ENCODE results near the gene MYO10. TPM values are rescaled to one million over a fixed set of nuclear protein-coding genes. Genes with fewer than 3 reads are reported as not detected.
"Not testable (repeated sequence)": the region's sequence is repeated elsewhere in the genome, so short reads cannot be mapped to it uniquely, and the experiment has no call there.

The MYO10 gene
- total RNA-seq, 1 donor from 2014 or later, result 46.1 TPM

DNA sequence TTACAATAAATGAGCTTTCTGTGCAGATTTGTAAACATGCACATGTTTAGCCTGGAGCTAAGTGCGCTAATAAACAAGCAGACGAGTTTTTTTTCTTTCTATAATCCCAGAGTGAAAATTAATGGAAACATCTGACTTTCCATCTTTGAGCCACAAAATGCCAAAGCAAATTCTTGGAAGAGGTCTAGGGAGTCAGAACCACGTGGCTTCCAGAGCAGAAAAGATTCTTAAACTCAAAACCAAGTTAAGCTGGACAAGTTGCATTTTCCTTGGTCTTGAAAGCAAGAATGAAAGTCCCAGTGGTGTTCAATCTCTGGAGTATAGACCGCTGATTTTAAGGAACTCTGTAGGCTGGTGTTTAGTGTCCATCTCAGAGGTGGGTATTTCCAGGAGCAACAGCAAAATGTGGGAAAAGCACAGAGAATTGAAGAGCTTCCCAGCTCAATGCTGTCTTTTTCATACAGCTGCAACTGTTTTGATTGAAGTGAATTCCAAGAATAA, 71.4 kb downstream of the MYO10 start:
- DNase-seq (ENCODE audit: low read depth in 2 of 2), result no peak

DNA sequence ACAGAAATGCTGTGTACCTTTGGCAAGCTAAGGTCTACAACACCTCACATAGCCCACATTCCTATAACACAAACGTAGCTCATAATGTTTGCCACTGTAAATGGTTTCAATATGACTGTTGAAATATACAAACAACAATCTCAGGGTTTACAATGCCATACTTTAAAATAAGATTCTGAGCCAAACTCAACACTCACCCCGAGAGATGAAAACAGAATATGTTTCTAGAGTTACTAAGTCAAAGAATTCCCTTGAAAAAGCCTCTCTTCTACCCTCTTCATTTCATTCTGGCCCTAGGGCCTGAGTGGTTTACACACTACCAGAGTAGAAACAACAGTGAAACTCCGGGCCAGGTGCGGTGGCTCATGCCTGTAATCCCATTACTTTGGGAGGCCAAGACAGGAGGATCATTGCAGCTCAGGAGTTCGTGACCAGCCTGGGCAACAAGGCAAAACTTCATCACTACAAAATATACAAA, 72.6 kb downstream of the MYO10 start:
- no peak for DNase-seq (ENCODE audit: low read depth in 2 of 2)

DNA sequence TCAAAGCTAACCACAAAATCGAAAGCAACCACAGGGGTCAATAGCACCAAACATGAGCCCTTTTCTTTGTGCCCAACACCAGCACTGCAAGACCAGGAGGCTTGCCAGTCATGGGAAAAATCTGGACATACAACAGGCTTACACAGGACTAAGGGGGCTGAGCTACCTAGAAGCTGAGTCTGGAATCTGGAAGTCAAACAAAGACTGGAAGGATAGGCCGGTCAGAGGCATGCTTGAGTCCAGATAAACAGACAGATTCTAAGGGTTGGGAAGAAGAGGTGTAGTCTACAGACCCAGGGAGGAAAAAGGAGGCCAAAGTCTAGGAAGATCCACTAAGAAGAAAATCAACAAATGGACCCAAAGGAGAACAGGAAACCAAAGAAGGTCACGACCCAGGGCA, 73.3 kb downstream of the MYO10 start:
- DNase-seq (ENCODE audit: low read depth in 2 of 2), result no peak

DNA sequence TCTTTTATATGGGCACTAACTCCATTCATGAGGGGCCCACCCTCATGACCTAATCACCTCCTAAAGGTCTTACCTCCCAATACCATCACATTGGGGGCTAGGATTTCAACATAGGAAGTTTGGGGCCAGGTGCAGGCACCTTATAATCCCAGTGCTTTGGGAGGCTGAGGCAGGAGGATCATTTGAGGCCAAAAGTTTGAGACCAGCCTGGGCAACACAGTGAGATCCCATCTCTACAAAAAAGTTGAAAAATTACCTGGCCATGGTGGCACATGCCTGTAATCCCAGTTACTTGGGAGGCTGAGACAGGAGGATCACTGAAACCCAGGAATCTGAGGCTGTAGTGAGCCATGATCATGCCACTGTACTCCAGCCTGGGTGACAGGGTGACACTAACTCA, 76.7 kb downstream of the MYO10 start:
- DNase-seq (ENCODE audit: low read depth in 2 of 2), result no peak

DNA sequence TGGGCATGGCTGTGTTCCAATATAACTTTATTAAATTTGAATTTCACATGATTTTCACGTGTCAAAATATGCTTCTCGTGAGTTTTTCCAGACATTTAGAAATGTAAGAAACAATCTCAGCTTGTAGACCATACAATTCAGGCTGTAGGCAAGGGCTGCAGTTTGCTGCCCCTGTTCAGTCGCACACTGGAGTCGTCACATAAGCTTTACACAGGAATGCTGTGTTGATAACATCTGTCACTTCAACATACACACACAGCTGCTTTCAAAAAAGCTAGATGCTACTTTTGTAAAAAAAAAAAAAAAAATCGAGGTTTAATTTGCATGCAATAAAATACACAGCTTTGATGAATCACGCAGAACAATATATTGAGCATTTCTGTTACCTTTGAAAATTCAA, 77.9 kb downstream of the MYO10 start:
- no peak for DNase-seq (ENCODE audit: low read depth in 2 of 2)

DNA sequence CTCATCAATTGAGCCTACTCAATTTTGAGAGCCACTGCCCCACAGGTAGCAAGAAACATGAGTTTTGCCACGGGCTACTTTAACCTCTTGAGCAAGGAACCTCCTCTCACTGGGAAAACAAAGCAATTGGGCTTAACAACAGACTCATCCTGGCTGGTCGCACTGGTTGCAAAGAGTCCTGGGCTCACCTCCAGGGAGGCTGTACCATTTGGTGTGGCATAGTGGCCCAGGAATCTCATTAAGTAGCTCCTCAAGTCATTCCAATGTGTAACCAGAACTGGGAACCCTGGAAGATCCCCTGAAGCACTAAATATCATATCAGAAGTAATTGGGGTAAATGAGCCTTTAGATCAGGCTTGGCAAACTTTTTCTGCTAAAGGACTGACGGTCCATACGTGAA, 78.5 kb downstream of the MYO10 start:
- no peak for DNase-seq (ENCODE audit: low read depth in 2 of 2)

DNA sequence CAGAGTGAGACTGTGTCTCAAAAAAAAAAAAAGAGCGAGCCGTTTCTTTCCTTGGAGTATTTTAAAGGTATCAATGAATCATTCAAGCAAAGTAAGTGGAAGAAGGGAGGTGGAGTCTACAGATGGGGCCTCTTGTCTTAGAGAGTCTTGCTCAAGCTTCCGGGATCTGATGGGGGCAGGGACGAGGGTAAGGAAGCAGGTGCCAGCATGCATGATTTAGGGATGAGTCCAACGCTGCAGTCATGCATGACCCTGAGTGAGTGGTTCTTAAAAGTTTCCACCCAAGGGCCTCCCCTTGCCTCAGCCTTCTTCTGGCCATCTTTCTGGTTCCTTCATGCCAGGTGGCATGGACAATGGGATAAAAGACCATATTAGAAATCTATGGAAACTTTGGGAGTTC, 79.6 kb downstream of the MYO10 start:
- no peak for DNase-seq (ENCODE audit: low read depth in 2 of 2)

DNA sequence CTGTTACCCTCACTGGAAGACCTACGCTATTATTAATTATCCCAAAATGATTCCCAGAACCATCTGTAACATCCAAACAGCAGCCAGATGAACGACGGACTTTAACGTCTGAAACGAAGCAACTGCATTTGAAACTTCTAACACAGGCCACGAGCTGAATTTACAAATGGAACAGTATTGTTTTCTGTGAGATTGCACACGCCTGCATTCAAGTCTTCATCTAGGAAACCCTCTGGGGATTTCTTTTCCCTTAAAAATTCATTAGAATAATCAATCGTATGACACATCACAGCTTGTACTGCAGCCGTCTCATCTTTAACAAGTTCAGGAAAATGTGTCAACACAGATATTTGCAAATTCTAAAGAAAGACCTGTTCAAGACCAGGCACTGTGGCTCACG, 80.2 kb downstream of the MYO10 start:
- DNase-seq (ENCODE audit: low read depth in 2 of 2), result no peak

DNA sequence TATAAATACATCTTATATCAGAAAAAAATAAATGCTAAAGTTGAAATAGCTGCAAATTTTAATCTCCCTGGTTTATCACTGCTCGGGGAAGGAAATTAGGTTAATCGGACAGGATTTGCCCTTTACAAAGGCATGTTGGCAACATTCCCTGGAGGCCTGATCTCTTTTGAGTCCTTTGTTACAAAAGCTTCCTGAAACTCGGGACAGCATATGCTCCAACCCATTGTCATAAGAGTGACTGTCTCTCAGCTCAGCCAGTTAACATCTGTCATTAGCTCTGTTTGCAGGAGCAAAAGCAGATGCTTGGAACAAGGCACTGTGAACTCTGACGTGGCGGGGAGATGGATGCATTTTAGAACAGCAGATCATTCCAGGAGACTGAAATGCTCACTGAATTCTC, 80.6 kb downstream of the MYO10 start:
- DNase-seq (ENCODE audit: low read depth in 2 of 2), result peak; percentile 91 to 93

DNA sequence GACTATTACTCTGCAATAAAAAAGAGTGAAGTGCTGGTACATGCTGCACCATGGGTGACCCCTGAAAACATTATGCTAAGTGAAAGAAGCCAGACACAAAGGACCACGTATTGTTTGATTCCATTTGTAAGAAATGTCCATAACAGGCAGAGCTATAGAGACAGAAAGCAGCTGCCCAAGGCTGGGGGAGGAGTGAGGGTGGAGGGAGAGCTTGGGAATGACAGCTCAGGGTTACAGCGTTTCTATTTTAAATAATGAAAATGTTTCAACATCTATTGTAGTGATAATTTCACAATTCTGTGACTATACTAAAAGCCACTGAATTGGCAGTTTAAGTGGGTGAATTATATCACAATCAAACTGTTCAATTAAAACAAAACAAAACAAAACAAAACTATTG, 81.7 kb downstream of the MYO10 start:
- DNase-seq (ENCODE audit: low read depth in 2 of 2), result no peak

DNA sequence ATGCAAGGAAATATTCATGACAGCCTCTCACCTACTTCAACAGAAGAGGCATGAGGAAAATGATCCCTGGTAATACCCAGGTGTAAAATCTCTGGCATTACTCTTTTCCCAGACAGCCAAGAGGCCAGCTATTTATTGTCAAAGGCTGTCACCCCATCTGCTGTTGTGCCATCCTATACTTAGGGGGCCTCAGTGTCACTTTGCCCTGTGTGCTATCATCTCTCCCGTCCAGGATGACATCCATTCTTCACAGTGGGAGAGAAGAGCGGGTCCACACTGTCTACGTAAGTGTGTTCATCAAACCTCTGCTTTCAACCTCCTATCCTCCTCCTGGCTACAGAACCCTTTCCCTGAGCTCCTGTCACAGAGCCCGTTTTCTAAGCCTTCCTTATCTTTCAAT, 82.6 kb downstream of the MYO10 start:
- no peak for DNase-seq (ENCODE audit: low read depth in 2 of 2)

DNA sequence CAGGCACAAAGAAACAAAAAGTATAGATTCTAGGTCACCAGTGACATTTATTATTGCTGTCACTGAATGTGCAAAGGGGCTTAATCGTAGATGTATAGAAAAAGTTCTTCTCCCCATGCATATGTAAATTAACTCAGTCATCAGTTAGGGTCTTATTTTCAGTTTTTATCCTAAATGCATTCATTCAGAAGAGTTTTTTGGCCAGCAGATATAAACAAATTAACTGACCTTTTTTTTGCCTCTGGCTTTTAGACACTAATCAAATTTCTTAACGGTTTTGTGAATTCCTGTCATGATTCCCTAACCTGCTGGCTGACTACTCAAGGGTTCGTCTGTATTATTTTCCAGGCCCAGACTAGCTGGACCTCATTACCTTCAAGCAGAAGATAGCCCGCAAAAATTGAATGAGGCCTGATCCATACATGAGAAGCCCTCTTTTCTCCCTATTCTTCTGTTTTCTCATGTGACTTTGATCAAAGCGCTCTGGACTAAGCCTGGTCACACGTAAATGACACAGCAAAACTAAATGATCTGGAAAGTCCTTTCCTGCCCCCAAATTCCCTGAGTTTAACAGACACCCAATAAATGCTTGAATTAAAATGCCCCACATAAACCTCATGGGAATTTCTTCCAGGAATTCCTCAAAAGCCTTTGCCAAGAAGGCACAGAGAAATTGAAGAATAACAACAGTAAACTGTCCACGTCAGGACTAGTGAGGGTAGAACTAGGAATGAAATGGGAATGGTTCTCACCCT, 83.7 kb downstream of the MYO10 start:
- no peak for DNase-seq (ENCODE audit: low read depth in 2 of 2)

DNA sequence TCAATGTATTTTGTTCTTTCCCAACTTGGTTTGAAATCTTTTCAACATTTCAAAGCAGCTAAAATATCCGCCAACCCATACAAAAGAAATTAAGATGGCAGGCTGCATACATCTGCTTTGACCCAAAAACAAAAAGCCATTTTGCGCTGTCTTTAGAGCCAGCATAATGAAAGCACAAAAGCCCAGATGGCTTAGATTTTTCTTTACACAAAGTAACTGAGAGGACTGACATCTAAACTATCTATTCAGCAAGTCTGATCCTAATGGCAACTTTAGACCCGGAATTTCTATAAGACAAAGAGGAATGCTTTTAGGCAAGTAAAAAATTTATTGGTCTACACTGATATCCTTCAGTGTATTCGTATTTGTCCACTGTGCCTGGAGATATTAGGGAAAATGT, 86.3 kb downstream of the MYO10 start:
- no peak for DNase-seq (ENCODE audit: low read depth in 2 of 2)

DNA sequence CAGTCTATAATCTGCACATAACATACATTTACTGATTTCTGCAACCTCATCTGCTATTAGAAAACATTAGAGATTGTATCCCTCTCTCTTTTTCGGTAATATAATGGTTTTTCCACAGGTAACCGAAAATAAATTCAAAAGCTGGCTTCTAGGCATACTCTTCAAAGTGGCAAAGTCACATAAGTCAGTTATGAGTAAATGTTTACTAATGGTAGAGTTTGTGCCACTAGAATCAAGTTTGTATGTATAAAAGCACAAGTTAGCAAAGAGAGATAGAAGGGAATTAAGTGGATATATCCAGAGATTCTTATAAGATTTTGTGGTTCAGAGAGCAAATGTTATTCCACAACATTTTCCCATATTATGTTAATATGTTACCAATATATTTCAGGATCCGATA, 86.9 kb downstream of the MYO10 start:
- DNase-seq (ENCODE audit: low read depth in 2 of 2), result no peak

DNA sequence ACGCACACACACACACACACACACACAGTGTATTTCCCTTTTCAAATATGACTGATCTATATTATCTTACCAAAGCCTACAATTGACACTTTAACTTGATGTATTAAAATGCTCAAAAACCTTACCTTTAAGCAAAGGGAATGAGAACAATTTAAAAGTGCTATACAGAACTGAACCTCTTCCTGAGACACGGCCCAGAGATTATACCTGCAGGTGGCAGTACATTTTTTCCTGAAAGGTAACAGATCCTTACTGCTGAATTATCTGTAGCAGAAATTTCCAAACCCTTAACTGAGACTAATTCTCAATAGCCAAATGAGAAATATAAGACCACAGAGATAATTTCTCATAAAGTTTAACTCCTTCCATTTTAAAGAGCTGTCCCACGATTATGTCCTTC, 91.1 kb downstream of the MYO10 start:
- no peak for DNase-seq (ENCODE audit: low read depth in 2 of 2)

DNA sequence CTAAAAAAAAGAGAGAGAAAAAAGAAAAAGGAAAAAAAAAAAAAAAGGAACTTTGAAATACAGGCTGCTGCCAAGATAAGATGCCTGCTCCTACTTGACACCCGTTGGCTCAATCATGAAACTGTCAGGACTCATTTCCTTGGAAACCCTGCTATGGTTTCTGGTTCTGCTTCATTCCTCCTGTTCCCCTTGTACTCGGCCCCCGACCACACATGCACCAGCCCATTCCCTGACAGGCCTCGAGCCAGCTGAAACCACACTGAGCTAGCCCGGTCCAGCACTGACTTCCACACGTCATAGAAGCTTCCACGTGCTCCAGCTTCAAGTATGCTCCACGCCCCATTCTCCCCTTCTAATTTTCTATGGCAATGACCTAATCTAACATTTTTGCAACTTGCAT, 93.2 kb downstream of the MYO10 start:
- DNase-seq (ENCODE audit: low read depth in 2 of 2), result no peak

DNA sequence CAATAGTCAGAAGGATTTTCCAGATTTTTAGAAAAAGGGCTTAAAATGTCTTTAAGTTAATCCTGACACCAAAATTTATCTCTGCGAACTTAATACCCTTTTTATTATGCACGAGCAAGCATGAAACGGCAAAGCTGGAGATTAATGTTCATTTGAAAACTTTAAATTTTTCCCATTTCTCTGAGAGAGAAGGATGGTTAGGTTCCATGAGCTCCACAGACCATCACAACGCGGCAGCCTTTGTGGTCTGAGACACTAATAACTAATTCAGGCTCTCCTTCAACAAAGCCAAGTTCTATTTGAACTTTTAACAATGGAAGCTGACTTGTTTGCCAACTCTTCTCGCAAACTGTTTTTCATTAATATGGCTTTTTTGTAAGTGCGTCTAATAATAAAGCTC, 94.7 kb downstream of the MYO10 start:
- no peak for DNase-seq (ENCODE audit: low read depth in 2 of 2)

DNA sequence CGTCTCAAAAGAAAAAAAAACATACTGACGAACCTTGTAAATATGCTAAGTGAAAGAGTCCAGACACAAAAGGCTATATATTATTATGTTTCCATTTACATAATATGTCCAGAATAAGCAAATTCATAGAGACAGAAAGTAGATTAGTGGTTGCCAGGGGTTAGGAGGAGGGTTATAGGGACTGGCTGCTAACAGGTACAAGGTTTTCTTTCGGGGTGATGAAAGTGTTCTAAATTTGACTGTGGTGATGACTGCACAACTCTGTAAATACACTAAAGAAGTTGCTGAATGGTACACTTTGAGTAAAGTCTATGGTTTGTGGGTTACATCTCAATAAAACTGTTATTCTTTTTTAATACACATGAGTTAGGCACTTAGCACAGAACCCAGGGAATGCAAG, 98.8 kb downstream of the MYO10 start:
- DNase-seq (ENCODE audit: low read depth in 2 of 2), result no peak

DNA sequence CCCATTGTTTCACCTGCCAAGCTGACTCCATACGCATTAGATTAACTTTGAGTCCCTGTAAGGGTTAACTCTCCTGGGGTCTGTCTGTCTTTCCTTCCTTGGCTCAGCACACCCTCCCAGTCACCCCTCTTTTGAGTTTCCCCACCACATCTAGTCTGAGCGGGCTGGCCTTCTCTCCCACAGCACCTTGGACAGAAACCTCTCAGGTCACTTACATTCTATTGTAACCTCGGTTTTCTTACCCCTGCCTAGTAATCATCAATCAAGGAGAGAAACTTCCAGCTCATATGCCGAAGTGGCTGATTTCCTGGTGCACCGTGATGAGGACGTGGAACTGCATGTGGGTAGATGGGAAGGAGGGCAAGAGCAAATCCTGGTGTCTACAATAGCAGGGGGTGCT, 102.1 kb downstream of the MYO10 start:
- DNase-seq (ENCODE audit: low read depth in 2 of 2), result no peak

DNA sequence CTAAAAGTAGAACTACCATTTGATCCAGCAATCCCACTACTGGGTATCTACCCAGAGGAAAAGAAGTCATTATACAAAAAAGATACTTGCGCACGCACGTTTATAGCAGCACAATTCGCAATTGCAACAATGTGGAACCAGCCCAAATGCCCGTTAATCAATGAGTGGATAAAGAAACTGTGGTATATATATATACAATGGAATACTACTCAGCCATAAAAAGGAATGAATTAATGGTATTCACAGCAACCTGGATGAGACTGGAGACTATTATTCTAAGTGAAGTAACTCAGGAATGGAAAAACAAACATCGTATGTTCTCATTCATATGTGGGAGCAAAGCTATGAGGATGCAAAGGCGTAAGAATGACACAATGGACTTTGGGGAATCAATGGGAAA, 104.8 kb downstream of the MYO10 start:
- DNase-seq (ENCODE audit: low read depth in 2 of 2), result not testable (repeated sequence)

DNA sequence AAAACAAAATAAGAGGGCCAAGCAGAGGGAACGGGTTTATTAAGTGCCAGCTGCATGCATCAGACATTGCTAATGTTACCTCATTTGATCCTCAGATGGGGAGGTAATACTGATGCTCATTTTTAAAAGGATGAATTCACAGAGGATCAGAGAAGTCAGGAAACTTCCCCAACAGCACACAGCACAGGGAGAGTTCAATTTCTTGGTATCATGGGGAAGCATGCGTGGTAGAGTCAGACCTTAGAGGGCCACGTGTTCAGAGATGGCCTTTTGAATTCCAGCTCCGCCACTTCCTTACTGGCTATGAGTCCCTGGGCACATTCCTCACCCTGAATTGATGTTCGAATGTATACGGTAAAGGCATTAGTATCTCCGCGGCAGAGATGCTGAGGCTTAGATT, 108.3 kb downstream of the MYO10 start:
- DNase-seq (ENCODE audit: low read depth in 2 of 2), result no peak

DNA sequence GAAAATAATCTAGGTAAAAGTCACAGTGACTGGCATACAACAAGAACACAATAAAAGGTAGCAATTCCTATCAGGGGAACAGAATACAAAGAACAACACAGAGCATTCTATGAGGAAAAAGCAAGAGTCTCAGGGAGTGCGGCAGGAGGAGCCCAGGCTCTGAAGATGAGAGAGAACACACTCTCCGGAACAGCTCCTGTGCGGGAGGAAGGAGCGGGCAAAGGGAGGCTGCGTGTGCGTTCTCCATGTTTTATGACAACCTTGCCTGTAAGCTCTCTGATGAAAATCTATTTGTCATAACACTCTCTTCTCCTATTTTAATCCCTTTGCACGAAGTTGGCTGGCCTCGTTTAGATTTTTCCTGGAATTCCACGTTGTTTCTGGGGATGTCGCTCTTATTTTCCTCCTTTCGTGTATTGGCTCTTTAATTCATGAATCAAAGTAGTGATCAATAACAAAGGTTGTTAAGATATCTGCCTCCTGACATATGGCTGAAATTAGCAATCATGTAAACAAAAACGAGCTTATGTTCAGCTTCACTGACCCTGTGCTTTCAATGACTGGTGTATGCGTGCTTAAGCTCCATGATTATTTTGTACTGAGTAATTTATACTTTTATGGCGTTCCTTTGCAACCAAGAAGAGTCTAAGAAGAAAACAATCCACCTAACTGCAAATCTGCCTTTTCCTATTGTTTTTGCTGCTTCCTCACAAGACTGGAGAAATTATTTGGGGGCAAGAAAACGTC, 109.5 kb downstream of the MYO10 start:
- DNase-seq (ENCODE audit: low read depth in 2 of 2), result no peak
